GM23248 (cell line): Measurements from ENCODE around the gene ARID4B. TPM values are rescaled to one million over a fixed set of nuclear protein-coding genes. Genes with fewer than 3 reads are reported as not detected.

Experiments used
- DNase-seq: peaks from one replicate; pipeline ENCODE4 v3.0.0-alpha.2; 2015
- H2AFZ ChIP-seq: fragments of 200-600 bp; sonication (generic); 2 replicates; pipeline ENCODE4 v1.6.1; 2016; ENCODE audit warnings: antibody characterized with exemption
- H3F3A ChIP-seq: fragments of 200-600 bp; sonication (generic); 2 replicates; pipeline ENCODE4 v1.6.1; 2016; ENCODE audit warnings: mild to moderate bottlenecking, antibody characterized with exemption, mixed run types; ENCODE audit not compliant: insufficient read depth
- H3K27ac ChIP-seq: fragments of 200-600 bp; sonication (generic); 2 replicates; pipeline ENCODE4 v1.5.1; 2016; ENCODE audit warnings: mild to moderate bottlenecking
- H3K27me3 ChIP-seq: fragments of 200-600 bp; sonication (generic); replicated peaks from 2 replicates; pipeline ENCODE4 v1.6.1; 2016; ENCODE audit warnings: mild to moderate bottlenecking; ENCODE audit not compliant: insufficient read depth
- H3K36me3 ChIP-seq: fragments of 200-600 bp; sonication (generic); 2 replicates; pipeline ENCODE4 v1.6.1; 2016; ENCODE audit warnings: low read depth, mild to moderate bottlenecking
- H3K4me1 ChIP-seq: fragments of 200-600 bp; sonication (generic); 2 replicates; pipeline ENCODE4 v1.6.1; 2016; ENCODE audit warnings: mild to moderate bottlenecking; ENCODE audit not compliant: insufficient read depth
- H3K4me2 ChIP-seq: fragments of 200-600 bp; sonication (generic); one replicate; pipeline ENCODE4 v1.6.1; 2016; ENCODE audit warnings: mild to moderate bottlenecking; ENCODE audit not compliant: unreplicated experiment
- H3K4me3 ChIP-seq: fragments of 200-600 bp; sonication (generic); 2 replicates; pipeline ENCODE4 v1.5.1; 2016; ENCODE audit warnings: mild to moderate bottlenecking
- H3K79me2 ChIP-seq: fragments of 200-600 bp; sonication (generic); 2 replicates; pipeline ENCODE4 v1.6.1; 2016; ENCODE audit warnings: mild to moderate bottlenecking; ENCODE audit not compliant: insufficient read depth
- H3K9ac ChIP-seq: fragments of 200-600 bp; sonication (generic); 2 replicates; pipeline ENCODE4 v1.6.1; 2016; ENCODE audit warnings: mild to moderate bottlenecking
- H3K9me2 ChIP-seq: fragments of 200-600 bp; sonication (generic); 2 replicates; pipeline ENCODE4 v1.6.1; 2016; ENCODE audit warnings: mixed run types, mild to moderate bottlenecking, moderate library complexity; ENCODE audit not compliant: insufficient read depth
- H3K9me3 ChIP-seq: fragments of 200-600 bp; sonication (generic); one replicate; pipeline ENCODE4 v1.6.1; 2017; ENCODE audit warnings: low read depth
- H4K20me1 ChIP-seq: fragments of 200-600 bp; sonication (generic); 2 replicates; pipeline ENCODE4 v1.6.0; 2016; ENCODE audit not compliant: insufficient read depth
- EZH2 ChIP-seq: fragments of 200-600 bp; sonication (generic); IDR thresholded peaks from 2 replicates; pipeline ENCODE4 v1.6.1; 2018; ENCODE audit warnings: antibody characterized with exemption, mild to moderate bottlenecking; ENCODE audit not compliant: insufficient read depth, poor library complexity, severe bottlenecking
- EZH2phosphoT487 ChIP-seq: fragments of 200-600 bp; sonication (generic); IDR thresholded peaks from 2 replicates; pipeline ENCODE4 v1.6.1; 2018; ENCODE audit warnings: antibody characterized with exemption, moderate library complexity, mild to moderate bottlenecking, low read depth; ENCODE audit not compliant: insufficient read depth
- WGBS, 2 experiments: methylation state at CpG; one replicate each; pipeline ENCODE4 v1.1.6; 2015 to 2017; ENCODE audit warnings: low lambda C conversion rate in 2 of 2, low coverage in 1 of 2; ENCODE audit errors: missing lambda C conversion rate in 2 of 2; 5-methylcytosine and 5-hydroxymethylcytosine counted together
- in situ Hi-C: fragments of 300-500 bp; cut with MboI; formaldehyde crosslinking; loops from 2 replicates; pipeline ENCODE4 v1.15.0; 2020
- polyA plus RNA-seq: library from polyadenylated mRNA; unstranded; fragments of >200 nt; fragmentation: Nextera tagmentation; extraction: Ambion mirVana; gene quantifications from 2 replicates; pipeline ENCODE4 v1.2.1, GENCODE V29; 2016
- total RNA-seq: library from RNA; depleted of rRNA; stranded (reverse); fragments of >200 nt; shearing (Covaris generic); gene quantifications from 2 replicates; pipeline ENCODE4 v1.2.3, GENCODE V29; 2014

The ARID4B gene
- total and polyA plus RNA-seq, 2 experiments from 2014 or later = 17.8 to 25.6 TPM

DNA sequence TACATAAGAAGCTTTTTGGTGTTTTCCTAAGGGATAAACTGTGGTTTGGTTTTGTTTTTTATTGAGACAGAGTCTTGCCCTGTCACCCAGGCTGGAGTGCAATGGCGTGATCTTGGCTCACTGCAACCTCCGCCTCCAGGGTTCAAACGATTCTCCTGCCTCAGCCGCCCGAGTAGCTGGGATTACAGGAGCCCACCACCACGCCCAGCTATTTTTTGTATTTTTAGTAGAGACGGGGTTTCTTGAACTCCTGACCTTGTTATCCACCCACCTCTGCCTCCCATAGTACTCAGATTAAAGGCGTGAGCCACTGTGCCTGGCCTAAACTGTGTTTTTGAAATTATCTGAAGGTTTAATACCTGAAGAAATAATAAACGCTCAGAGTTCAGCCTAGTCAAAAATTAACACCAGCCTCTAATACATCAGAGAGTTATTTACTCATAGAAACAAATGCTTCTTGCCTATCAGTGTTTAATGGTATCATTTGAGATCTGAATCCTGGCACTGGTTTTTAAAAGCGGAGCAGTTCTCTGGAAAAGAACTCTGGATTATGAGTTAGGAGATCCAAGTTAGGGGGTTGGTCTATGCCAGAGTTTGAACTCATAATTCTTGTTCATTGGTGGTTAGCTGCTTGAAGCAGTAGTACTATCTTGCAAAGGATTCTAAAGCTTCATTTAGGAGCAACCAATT lies 28.7 kb downstream of the ARID4B start:
- Histone ChIP-seq H2AFZ (no peak overlapping the region), H4K20me1 (peaks cover 39% of the 10 kb centered on the region), H3K9ac (no peak overlapping the region), H3K4me3 (no peak overlapping the region), H3F3A (no peaks in the 10 kb centered on the region; the same call in 1 of the 2 replicates), H3K27me3 (no peaks in the 10 kb centered on the region), H3K9me2 (no peaks in the 10 kb centered on the region), H3K27ac (no peak overlapping the region), H3K4me2 (no peak overlapping the region), H3K79me2 (peaks cover 100% of the 10 kb centered on the region), H3K4me1 (no peaks in the 10 kb centered on the region), H3K36me3 (no peaks in the 10 kb centered on the region), H3K9me3 (no peaks in the 10 kb centered on the region)
- no peak for TF ChIP-seq EZH2phosphoT487
- TF ChIP-seq EZH2 = no peak
- in situ Hi-C loops = no loop called here
- DNase-seq = no peak
- WGBS, 2 experiments = 79 to 83% methylated on average over 10 of the region's 10 CpGs

- no peak overlapping the region for H3K4me2 ChIP-seq
- H3K4me3 ChIP-seq = no peak overlapping the region
- H3K9me2 ChIP-seq = no peaks in the 10 kb centered on the region
- peaks cover 100% of the 10 kb centered on the region for H3K79me2 ChIP-seq
- WGBS, 2 experiments = 48 to 52% methylated on average over 2 of the region's 2 CpGs
- no peak overlapping the region for H2AFZ ChIP-seq
- H3K9me3 ChIP-seq = no peaks in the 10 kb centered on the region
- H3K9ac ChIP-seq = no peak overlapping the region
- DNase-seq = no peak
- TF ChIP-seq EZH2phosphoT487 (no peak), EZH2 (no peak)
- no peaks in the 10 kb centered on the region for H3K4me1 ChIP-seq
- no peaks in the 10 kb centered on the region for H3K36me3 ChIP-seq
- H4K20me1 ChIP-seq = peaks cover 34% of the 10 kb centered on the region
- H3K27me3 ChIP-seq = no peaks in the 10 kb centered on the region
- no peaks in the 10 kb centered on the region; the same call in 1 of the 2 replicates for H3F3A ChIP-seq
- in situ Hi-C loops = no loop called here
- no peak overlapping the region for H3K27ac ChIP-seq
Measured at GRCh38 chr1:235298758-235299157, 29.2 kb downstream of the ARID4B start.

DNA sequence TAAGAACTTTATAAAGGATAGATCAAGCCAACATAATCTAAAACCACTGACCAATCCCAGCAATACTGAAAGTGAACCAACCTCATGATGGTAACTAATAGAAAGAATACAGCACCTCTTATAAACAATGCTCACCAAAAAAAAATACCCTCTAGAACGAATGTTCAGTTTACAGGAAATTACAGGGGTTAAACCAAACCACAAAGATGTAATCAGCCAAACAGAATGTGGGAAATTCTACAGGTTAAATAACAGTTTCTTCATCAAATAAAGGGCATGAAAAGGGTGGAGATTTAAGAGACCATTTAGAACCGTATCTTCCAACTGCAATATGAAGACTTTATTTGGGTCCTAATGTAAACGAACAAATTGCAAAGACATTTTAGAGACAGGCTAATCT lies 30.4 kb downstream of the ARID4B start:
- H4K20me1 ChIP-seq = peaks cover 28% of the 10 kb centered on the region

DNA sequence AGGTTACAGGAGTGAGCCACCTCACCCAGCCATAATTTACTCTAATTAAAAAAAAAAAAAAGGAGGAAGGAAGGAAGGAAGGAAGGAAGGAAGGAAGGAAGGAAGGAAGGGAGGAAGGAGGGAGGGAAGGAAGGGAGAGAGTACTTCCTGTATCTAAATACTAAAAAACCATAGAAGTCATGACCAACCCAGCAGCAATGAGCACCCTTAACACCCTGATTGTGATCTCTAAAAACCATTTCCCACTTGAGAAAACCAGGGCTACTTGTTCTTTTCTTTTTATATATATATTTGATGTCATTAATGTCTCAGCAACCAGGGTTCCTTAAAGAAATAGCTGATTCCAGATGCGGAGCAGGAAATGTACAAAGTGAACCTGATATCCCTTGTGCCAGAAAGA lies 31.2 kb downstream of the ARID4B start:
- no peak overlapping the region for H3K4me2 ChIP-seq
- DNase-seq = no peak
- H3K9me3 ChIP-seq = no peaks in the 10 kb centered on the region
- in situ Hi-C loops = no loop called here
- H3K27ac ChIP-seq = no peak overlapping the region
- no peaks in the 10 kb centered on the region for H3K36me3 ChIP-seq
- peaks cover 100% of the 10 kb centered on the region for H3K79me2 ChIP-seq
- peaks cover 26% of the 10 kb centered on the region for H4K20me1 ChIP-seq
- TF ChIP-seq EZH2phosphoT487 (no peak), EZH2 (no peak)
- H3K4me1 ChIP-seq = no peaks in the 10 kb centered on the region
- no peaks in the 10 kb centered on the region; the same call in 1 of the 2 replicates for H3F3A ChIP-seq
- no peak overlapping the region for H2AFZ ChIP-seq
- H3K27me3 ChIP-seq = no peaks in the 10 kb centered on the region
- H3K9ac ChIP-seq = no peak overlapping the region
- no peak overlapping the region for H3K4me3 ChIP-seq
- H3K9me2 ChIP-seq = no peaks in the 10 kb centered on the region
- 96 to 100% methylated on average over 1 of the region's 1 CpG for WGBS, 2 experiments

More for the DNA sequence above, 30.4 kb downstream of the ARID4B start:
- Histone ChIP-seq H3K27me3 (no peaks in the 10 kb centered on the region), H3K4me1 (no peaks in the 10 kb centered on the region), H3K9me3 (no peaks in the 10 kb centered on the region), H3F3A (no peaks in the 10 kb centered on the region; the same call in 1 of the 2 replicates), H3K4me2 (no peak overlapping the region), H3K36me3 (no peaks in the 10 kb centered on the region), H3K9ac (no peak overlapping the region), H3K79me2 (peaks cover 100% of the 10 kb centered on the region), H3K4me3 (no peak overlapping the region), H2AFZ (no peak overlapping the region), H3K9me2 (no peaks in the 10 kb centered on the region), H3K27ac (no peak overlapping the region)
- no peak for DNase-seq
- 61% methylated on average over 3 of the region's 3 CpGs for WGBS, 2 experiments
- in situ Hi-C loops = no loop called here
- TF ChIP-seq EZH2phosphoT487 (no peak), EZH2 (no peak)
